Epithelial cell of prostate (primary cell): ENCODE data around the gene RIT1.
A peak's percentile ranks its signal among the peaks of the same experiment; 100 is the strongest.
"Not testable (repeated sequence)": the region's sequence is repeated elsewhere in the genome, so short reads cannot be mapped to it uniquely, and the experiment has no call there.

Experiments used
- DNase-seq: peaks from one replicate; pipeline ENCODE4 v3.0.0-alpha.2; 2011; ENCODE audit warnings: low read depth, low spot score
- H3K27ac ChIP-seq: fragments of 450-650 bp; 2 replicates; pipeline ENCODE4 v1.5.1; 2017; ENCODE audit warnings: mild to moderate bottlenecking

The RIT1 gene

GRCh38 chr1:155934097-155934935 is 23.2 kb upstream of the RIT1 start, which contains the start of gene KHDC4:
TSS of gene KHDC4 (minus strand) at chr1:155934413. CDS start at chr1:155934373, 40 bp downstream.
- DNase-seq = peak; percentile 98
- peak within 1 kb of the TSS; percentile 92 for H3K27ac ChIP-seq

GRCh38 chr1:155933591-155934096 is 22.5 kb upstream of the RIT1 start:
- H3K27ac ChIP-seq = peak overlapping the region; percentile 92
- DNase-seq = no peak

GRCh38 chr1:155932487-155932886 is 21.3 kb upstream of the RIT1 start:
- H3K27ac ChIP-seq = peak overlapping the region; percentile 92
- no peak for DNase-seq

- no peak for DNase-seq
- H3K27ac ChIP-seq = peak overlapping the region; percentile 92
Observed at GRCh38 chr1:155932081-155932480, 20.9 kb upstream of the RIT1 start.

GRCh38 chr1:155931332-155932038 is 20.3 kb upstream of the RIT1 start:
- DNase-seq = no peak

GRCh38 chr1:155930725-155931124 is 19.6 kb upstream of the RIT1 start:
- DNase-seq = not testable (repeated sequence)
- peak overlapping the region; percentile 92 for H3K27ac ChIP-seq

More at GRCh38 chr1:155931332-155932038, 20.3 kb upstream of the RIT1 start:
- peak overlapping the region; percentile 92 for H3K27ac ChIP-seq

GRCh38 chr1:155929057-155929456 is 17.9 kb upstream of the RIT1 start:
- DNase-seq = no peak
- peak overlapping the region; percentile 92 for H3K27ac ChIP-seq

- no peak for DNase-seq
- H3K27ac ChIP-seq = no peak overlapping the region
Observed at GRCh38 chr1:155925506-155925905, 14.4 kb upstream of the RIT1 start.

GRCh38 chr1:155920717-155921116 is 9.6 kb upstream of the RIT1 start:
- no peak overlapping the region for H3K27ac ChIP-seq
- DNase-seq = no peak

- no peak overlapping the region for H3K27ac ChIP-seq
- no peak for DNase-seq
Observed at GRCh38 chr1:155919801-155920200, 8.7 kb upstream of the RIT1 start.

GRCh38 chr1:155918660-155919059 is 7.5 kb upstream of the RIT1 start:
- DNase-seq = no peak
- no peak overlapping the region for H3K27ac ChIP-seq

- peak overlapping the region; percentile 11 for H3K27ac ChIP-seq
- DNase-seq = no peak
Observed at GRCh38 chr1:155913969-155914757, 3.0 kb upstream of the RIT1 start.

GRCh38 chr1:155912056-155912536 is 947 bp upstream of the RIT1 start:
- H3K27ac ChIP-seq = peak overlapping the region; percentile 93
- no peak for DNase-seq

- no peak for DNase-seq
- peak overlapping the region; percentile 93 for H3K27ac ChIP-seq
Observed at GRCh38 chr1:155910621-155911121, 478 bp downstream of the RIT1 start.

- peak overlapping the region; percentile 93 for H3K27ac ChIP-seq
- DNase-seq = peak; percentile 68
Observed at GRCh38 chr1:155909894-155910293, 1.3 kb downstream of the RIT1 start.

- DNase-seq = no peak
- no peak overlapping the region for H3K27ac ChIP-seq
Observed at GRCh38 chr1:155904261-155904660, 6.9 kb downstream of the RIT1 start.

GRCh38 chr1:155900161-155900560 is 11.0 kb downstream of the RIT1 start:
- H3K27ac ChIP-seq = no peak overlapping the region
- DNase-seq = no peak

- H3K27ac ChIP-seq = no peak overlapping the region
- no peak for DNase-seq
Observed at GRCh38 chr1:155899683-155900082, 11.5 kb downstream of the RIT1 start.

- no peak for DNase-seq
- H3K27ac ChIP-seq = no peak overlapping the region
Observed at GRCh38 chr1:155898888-155899287, 12.3 kb downstream of the RIT1 start.

- no peak for DNase-seq
- no peak overlapping the region for H3K27ac ChIP-seq
Observed at GRCh38 chr1:155897746-155898145, 13.4 kb downstream of the RIT1 start.
